GM21723 (cell line): ENCODE data around the gene MICAL3.
"Not testable (repeated sequence)": the region's sequence is repeated elsewhere in the genome, so short reads cannot be mapped to it uniquely, and the experiment has no call there.

Experiments
- ATAC-seq: cut with Tn5 transposase; IDR thresholded peaks from one replicate; pipeline ENCODE4 v1.9.1; 2021; ENCODE audit warnings: mild to moderate bottlenecking, moderate library complexity; ENCODE audit not compliant: unreplicated experiment

Gene MICAL3

DNA sequence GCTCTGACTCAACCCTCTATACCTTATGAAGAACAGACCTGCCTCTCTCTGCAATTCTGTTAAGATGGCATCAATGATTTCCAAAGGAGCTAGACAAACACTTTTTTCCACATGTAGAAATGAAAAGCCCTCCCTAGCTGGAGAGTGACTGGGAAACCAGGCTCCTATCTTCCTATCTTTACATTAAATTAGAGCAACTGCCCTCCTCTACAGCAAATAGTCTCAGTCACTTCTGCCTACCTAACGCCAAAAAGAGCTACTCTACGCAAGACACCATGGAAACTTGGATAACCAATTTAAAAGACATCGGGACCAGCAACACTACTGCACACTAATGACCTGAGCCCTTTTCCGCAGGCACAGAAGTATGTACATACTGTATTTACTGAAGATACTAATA lies 84.8 kb downstream of the MICAL3 start:
- ATAC-seq = no peak

- ATAC-seq = no peak
Measured at GRCh38 chr22:17939011-17939410, 85.3 kb downstream of the MICAL3 start.

DNA sequence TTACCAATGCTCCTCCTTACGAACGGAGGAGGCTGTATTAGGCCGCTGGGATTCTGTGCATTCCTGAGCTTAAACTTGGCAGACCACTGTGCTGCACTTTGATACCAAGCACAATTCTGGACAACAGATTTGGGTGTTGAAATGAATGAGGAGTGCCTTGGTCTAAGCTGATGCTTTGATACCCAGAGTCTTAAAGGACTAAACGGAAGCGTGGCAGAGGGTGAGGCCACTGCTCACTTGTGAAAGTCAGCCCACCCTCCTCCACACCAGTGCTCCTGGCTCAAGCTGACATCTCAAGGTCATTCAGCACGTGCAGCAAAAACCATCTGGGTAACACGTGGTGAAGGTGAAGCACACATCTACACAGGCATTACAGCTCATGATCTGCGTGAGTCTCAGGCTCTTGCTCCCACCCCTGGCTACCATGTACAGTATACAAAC lies 85.9 kb downstream of the MICAL3 start:
- ATAC-seq = no peak

DNA sequence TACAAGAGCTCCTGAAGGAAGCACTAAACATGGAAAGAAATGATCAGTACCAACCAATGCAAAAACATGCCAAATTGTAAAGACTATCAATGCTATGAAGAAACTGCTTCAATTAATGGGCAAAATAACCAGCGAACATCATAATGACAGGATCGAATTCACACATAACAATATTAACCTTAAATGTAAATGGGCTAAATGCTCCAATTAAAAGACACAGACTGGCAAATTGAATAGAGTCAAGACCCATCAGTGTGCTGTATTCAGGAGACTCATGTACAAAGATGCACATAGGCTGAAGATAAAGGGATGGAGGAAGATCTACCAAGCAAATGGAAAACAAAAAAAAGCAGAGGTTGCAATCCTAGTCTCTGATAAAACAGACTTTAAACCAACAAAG lies 91.9 kb downstream of the MICAL3 start:
- not testable (repeated sequence) for ATAC-seq

DNA sequence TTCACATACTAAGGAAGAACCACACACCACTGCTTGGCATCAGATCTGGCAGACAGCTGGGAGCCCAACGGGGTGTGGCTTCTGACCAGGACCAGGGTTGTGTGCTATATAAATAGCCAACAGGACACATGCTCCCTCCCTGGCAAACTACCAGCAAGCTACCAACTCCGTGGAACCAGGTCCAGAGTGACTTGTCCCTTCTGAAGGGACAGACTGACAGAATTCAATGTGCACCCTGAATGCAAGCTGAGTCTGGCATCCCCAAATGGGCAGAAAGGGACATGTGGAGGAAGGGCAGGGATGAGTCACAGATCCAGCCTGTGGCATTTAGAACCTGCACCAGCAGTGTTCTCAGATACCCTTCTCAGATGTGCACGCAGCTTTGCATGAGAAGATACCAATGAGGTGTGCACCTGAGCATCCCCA lies 92.9 kb downstream of the MICAL3 start:
- ATAC-seq = no peak

GRCh38 chr22:17930455-17931313 lies 93.7 kb downstream of the MICAL3 start:
- ATAC-seq = no peak

GRCh38 chr22:17929909-17930308 lies 94.5 kb downstream of the MICAL3 start:
- ATAC-seq = no peak

DNA sequence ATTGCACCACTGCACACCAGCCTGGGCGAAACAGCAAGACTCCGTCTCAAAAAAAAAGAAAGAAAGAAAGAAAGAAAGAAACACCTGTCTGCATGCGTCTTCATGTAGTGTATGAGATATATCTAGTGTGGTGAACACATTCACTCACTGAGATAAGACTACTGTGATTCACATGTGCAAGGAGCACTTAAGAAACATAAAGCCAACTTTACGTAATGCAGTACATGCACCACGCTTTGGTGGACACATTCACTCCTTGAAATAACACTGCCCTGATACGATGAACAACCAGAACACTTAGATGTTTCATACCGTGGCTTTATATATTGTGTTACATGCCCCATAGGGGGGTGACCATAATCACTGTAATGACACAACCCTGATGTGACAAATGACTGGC lies 96.0 kb downstream of the MICAL3 start:
- ATAC-seq = no peak

DNA sequence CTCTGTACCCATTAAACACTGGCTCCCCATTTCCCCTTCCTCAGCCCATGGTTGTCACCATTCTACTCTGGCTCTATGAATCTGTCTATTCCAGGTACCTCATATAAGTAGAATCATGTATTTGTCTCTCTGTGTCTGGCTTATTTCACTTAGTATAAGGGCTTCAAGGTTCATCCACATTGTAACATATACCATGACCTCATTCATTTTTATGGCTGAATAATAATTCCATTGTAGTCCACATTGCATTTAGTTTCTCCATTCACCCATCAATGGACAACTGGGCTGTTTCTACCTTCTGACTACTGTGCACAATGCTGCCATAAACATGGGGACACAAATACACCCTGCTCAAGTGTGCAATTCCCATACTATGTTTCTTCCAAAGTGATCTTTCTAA lies 97.3 kb downstream of the MICAL3 start:
- ATAC-seq = no peak

DNA sequence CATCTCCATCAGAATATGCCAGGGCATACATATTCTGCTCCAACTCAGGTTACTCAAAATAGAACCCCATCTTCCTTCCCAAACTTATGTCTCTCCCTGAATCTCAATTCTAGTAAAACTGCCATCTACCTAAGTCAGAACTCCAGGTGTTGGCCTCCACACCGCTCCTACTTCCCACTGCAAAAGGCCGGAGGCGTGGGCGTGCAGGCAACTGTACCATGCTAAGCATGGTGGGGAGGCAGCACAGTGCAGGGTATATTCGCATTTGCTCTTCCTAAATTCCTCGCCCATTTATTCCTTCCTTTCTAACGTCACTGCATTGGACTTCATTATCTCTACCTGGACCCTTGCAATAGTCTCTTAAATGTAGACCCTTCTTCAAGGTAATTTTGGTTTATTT lies 97.8 kb downstream of the MICAL3 start:
- no peak for ATAC-seq

DNA sequence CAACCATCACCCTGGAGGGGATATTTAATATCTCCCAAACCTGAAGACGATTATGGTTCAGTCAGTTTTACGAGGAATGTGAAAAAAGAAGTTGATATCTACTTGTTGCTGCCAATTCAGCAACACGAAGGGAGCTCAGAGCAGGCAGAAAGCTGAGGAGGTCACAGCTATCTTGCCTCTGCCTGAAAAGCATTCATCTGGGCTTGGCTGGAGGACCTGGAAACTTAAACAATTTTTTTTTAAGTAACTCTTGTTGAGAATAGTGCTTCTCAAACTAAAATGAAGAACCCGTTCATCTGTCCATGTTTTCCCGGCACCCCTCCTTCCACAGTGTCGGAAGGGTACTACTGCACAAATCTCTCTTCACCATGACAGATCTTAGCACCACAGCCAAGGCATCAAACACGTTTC lies 98.9 kb downstream of the MICAL3 start:
- ATAC-seq = no peak

DNA sequence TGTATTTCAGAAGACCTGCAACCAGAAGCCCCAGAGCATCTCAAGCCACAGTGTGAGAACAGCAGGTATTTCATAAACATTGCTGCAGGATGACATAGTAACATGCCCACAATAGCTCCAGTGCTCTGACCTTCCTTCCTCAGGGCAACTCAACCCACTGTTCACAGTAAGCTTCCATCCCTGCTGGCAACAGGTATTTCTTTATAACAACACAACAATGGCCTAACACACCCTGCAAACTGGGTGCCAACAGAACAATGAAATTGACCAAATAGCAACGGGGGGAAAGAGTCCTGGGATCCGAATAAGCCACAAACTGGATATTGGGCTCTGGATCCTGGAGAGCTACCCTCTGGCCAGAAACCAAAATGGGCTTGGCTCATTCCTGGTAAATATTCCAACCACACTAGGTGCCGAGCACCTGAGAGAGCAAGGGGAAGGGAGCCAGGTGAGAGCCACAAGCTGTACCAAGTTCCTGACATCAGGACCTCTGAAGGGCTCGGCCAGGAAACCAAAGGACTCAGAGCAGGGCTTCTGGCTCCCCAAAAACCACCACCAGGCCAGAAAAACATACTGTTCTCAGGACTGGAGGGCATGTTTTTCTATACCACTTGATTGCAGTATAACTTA lies 99.5 kb downstream of the MICAL3 start:
- no peak for ATAC-seq

- no peak for ATAC-seq
Measured at GRCh38 chr22:17924076-17924475, 100.3 kb downstream of the MICAL3 start.

DNA sequence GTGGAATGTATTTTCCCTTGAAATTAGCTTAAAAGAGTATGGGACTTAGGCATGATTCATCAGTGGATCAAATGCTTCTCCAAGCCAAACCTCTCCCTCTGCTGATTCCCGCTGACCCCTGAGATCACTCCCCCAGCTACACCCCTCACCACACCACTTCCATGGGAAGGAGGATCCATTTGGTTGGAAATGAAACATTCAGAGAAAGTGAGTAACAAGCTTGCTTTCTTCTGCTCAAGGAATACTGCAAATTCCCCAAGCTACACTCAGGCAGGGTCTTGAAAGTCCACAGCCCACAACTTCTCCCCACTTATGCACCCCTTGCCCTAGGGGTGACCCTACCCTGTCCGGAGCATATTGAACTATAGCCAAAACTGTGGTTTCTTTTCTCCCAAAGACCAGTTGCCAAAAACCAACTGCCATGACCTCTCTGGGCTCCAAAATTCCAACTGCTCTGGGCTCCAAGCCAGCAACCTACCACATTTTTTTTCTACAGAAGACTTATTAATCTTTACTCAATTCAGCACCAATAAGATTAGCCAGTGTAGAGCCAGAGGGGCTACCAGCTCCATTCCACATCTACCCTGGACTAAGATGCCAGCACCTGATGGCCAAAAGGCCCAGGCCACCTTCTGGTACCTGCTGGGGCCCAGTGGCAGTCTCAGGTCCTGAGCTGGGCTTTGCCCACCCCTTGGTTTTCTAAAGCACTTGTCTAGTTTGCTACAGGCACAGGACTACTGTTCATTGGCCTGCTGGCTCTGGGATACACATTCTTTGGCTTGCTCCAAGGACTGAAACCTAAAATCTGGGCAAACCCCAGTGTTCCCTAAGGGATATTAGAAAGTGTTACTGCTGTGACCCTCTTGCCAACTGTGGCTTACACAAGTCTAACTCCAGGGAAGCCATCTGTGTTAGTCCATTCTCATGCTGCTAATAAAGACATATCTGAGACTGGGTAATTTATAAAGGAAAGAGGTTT lies 101.1 kb downstream of the MICAL3 start:
- no peak for ATAC-seq

DNA sequence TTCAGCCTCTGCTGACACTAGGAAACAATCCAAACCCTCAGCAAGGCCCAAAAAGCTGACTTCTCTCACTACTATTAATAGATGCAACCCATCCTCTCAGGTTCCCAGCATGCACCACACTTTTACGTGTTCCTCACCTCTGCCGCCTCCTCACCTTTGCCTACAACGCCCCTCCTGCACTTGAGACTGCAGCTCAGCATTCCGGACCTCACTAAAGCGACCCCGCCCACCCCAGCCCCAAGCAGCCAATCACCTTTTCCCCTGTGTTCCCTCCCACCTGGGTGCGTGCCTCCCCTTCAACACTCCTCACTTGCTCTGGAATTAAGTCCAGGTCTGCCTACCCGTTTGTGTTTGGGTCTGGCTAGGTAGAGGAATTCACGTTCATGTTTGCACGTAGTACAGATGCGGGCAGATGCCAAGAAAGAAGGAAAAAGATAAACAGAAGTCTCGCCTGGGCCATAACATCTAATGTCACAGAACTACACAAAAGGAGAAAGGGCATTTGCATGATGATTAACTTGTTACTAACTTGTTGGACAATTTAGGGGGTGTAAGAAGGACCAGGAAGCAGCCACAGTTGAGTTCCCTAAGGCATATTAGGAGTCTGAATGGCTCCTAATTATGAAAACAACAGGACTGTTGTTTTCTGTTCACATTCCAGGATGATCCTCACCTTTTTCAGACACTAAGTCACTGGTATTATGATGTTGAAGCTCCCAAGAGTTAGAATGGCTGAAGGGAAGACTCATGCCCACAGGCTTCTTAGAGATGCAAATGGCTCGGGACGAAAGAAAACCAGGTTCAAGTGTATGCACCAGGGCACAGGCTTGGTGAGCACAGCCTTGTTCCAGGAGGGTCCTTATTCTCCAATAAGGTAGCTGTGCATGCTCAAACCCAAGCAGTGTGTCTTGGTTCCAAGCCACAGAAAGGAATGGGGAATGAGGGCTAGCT lies 102.2 kb downstream of the MICAL3 start:
- no peak for ATAC-seq

DNA sequence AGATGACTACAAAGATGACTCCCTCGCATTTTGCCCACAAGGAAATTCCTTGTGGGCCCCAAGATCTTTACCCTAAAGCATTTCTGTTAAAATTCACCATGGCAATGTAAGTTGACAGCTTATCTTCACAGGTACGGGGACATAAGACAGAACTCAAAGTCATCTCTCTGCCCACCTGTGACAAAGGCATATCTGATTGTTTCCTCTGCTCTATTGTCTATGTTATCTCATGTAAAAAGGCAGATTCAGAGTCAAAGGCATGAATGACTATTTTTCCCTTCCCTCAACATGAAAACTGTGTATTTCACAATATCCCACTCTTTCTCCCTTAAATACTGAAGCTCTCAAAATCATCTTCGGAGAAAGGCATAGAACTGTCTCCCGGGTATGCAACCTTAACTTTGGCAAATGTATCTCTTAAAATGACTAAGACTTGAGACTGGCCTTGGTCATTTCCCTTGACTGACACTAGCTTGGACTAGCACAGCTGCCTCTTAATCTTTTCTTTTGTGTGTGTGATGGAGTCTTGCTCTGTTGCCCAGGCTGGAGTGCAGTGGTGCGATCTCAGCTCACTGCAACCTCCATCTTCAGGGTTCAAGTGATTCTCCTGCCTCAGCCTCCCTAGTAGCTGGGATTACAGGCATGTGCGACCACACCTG lies 103.2 kb downstream of the MICAL3 start:
- no peak for ATAC-seq

- ATAC-seq = no peak
Measured at GRCh38 chr22:17920145-17920605, 104.2 kb downstream of the MICAL3 start.

DNA sequence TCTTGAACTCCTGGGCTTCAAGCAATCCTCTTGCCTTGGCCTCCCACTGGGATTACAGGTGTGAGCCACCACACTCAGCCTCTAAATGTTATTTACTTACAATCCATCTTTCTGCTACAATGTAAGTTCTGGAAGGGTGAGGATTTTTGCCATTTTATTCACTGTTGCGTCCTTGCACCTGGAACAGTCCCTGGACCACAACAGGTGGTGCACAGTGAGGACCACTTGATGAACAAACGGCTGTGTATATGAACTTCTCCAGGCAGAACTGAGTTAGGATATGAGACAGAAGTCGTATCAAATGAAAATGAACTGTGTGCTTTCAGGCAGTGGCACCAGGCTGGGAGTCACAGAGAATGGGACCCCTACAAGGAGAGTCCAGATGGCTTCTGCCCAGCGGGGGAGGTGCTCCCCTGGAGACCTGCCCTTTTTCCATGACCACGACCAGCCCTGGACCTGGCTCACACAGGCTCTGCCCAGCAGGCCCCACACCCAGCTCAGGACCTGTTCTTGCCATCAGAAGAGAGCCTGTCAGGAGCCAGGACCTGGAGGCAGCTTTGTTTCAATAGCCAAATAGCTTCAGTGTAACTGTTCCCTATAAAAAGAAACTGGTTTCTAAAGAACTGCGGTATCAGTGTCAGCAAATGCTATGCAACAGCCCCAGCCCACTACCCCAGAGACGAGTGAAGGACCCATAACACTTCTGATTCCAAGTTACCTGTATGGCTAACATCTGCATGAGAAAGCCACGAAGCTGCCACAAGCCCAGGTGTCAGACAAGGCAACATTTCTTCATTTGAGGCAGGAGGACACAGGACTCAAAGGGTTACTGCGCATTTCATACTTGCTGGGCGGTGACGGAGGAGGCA lies 104.9 kb downstream of the MICAL3 start:
- ATAC-seq = no peak
